B cell (primary cell): ENCODE measurements around the gene MAGI2. TPM values are rescaled to one million over a fixed set of nuclear protein-coding genes. Genes with fewer than 3 reads are reported as not detected.

Experiments
- ATAC-seq: fragments of 200-7000 bp; cut with Tn5 transposase; one replicate; pipeline ENCODE4 v1.10.0; 2021; ENCODE audit warnings: low read depth, mild to moderate bottlenecking, moderate number of reproducible peaks, moderate library complexity
- CTCF ChIA-PET: fragments of 350-600 bp; sonication (Branson Sonifier 250); formaldehyde crosslinking; loops from one replicate; lab custom pipeline; 2021; ENCODE audit warnings: antibody characterized with exemption, inconsistent platforms; lab: Charles Lee
- POLR2A ChIA-PET: fragments of 350-600 bp; sonication (Branson Sonifier 250); formaldehyde crosslinking; loops from one replicate; lab custom pipeline; 2021; ENCODE audit warnings: antibody characterized with exemption; lab: Charles Lee
- DNase-seq: peaks from one replicate; pipeline ENCODE4 v3.0.0; 2013
- H2AFZ ChIP-seq: 2 replicates; pipeline ENCODE4 v1.6.1; 2012; ENCODE audit warnings: mild to moderate bottlenecking, low read depth, low read length; ENCODE audit not compliant: insufficient read depth, poor library complexity, severe bottlenecking
- H3K27ac ChIP-seq, 2 donors: 1 replicate in 1 of 2; 2 replicates in 1 of 2; pipeline ENCODE4 v1.5.1; 2012 to 2013; ENCODE audit warnings: low read length in 2 of 2, mild to moderate bottlenecking in 2 of 2, moderate library complexity in 1 of 2
- H3K27me3 ChIP-seq, 4 experiments: fragments of 200-600 bp in 1 of 4; sonication (generic) in 1 of 4; replicated peaks in 1 of 4; 1 replicate in 2 of 4; 2 replicates in 2 of 4; pipeline versions ENCODE4 v1.6.1 to v1.7.0; 2013 to 2016; ENCODE audit warnings: low read length in 3 of 4, mild to moderate bottlenecking in 2 of 4, mixed read lengths in 1 of 4, moderate library complexity in 1 of 4; ENCODE audit not compliant: insufficient read depth in 4 of 4, control insufficient read depth in 3 of 4; ENCODE audit errors: control extremely low read depth in 1 of 4
- H3K36me3 ChIP-seq, 2 experiments: replicated peaks in 1 of 2; 1 replicate in 1 of 2; 2 replicates in 1 of 2; pipeline versions ENCODE4 v1.6.1 to v1.7.1; 2013; ENCODE audit warnings: low read length in 1 of 2; ENCODE audit not compliant: insufficient read depth in 2 of 2, control insufficient read depth in 1 of 2; ENCODE audit errors: control extremely low read depth in 1 of 2, extremely low read depth in 1 of 2
- H3K4me1 ChIP-seq, 2 donors: fragments of 200-600 bp in 1 of 2; sonication (generic) in 1 of 2; 1 replicate in 1 of 2; 2 replicates in 1 of 2; pipeline versions ENCODE4 v1.5.1 to v1.6.1; 2013 to 2017; ENCODE audit warnings: low read length in 2 of 2; ENCODE audit not compliant: control insufficient read depth in 2 of 2, insufficient read depth in 2 of 2
- H3K4me2 ChIP-seq: replicated peaks from 2 replicates; pipeline ENCODE3; 2012; ENCODE audit warnings: mild to moderate bottlenecking, low read depth, low read length; ENCODE audit not compliant: poor library complexity, severe bottlenecking
- H3K4me3 ChIP-seq, 5 experiments: fragments of 200-600 bp in 1 of 5; sonication (generic) in 1 of 5; 1 replicate in 3 of 5; 2 replicates in 2 of 5; pipeline versions ENCODE4 v1.5.1 to v1.7.0; 2011 to 2016; ENCODE audit warnings: low read length in 4 of 5, mild to moderate bottlenecking in 4 of 5, low read depth in 2 of 5, control low read depth in 1 of 5, moderate library complexity in 1 of 5; ENCODE audit not compliant: insufficient read depth in 1 of 5; ENCODE audit errors: control extremely low read depth in 1 of 5, extremely low read depth in 1 of 5
- H3K79me2 ChIP-seq: fragments of 200-600 bp; sonication (generic); one replicate; pipeline ENCODE4 v1.6.0; 2016; ENCODE audit warnings: low read length; ENCODE audit not compliant: control insufficient read depth, insufficient read depth
- H3K9ac ChIP-seq: fragments of 200-600 bp; sonication (generic); 2 replicates; pipeline ENCODE4 v1.6.1; 2017; ENCODE audit warnings: mild to moderate bottlenecking, low read length, moderate library complexity
- H3K9me3 ChIP-seq, 3 donors: one replicate each; pipeline versions ENCODE4 v1.6.1 to v1.7.1; 2013; ENCODE audit warnings: low read length in 2 of 3; ENCODE audit not compliant: control insufficient read depth in 2 of 3, insufficient read depth in 1 of 3; ENCODE audit errors: control extremely low read depth in 1 of 3
- H4K20me1 ChIP-seq: 2 replicates; pipeline ENCODE4 v1.6.0; 2012; ENCODE audit warnings: mild to moderate bottlenecking, low read length; ENCODE audit not compliant: insufficient read depth, control insufficient read depth, poor library complexity, severe bottlenecking
- H3K27ac Mint-ChIP-seq: one replicate; pipeline ENCODE4 v1.8.0; 2021; ENCODE audit warnings: mixed read lengths
- H3K27me3 Mint-ChIP-seq: one replicate; pipeline ENCODE4 v1.8.0; 2021; ENCODE audit warnings: mixed read lengths
- H3K4me1 Mint-ChIP-seq: one replicate; pipeline ENCODE4 v1.8.0; 2021; ENCODE audit warnings: mixed read lengths
- H3K4me3 Mint-ChIP-seq: one replicate; pipeline ENCODE4 v1.8.0; 2021; ENCODE audit warnings: mixed read lengths
- H3K9me3 Mint-ChIP-seq: one replicate; pipeline ENCODE4 v1.8.0; 2022; ENCODE audit warnings: mixed read lengths; ENCODE audit not compliant: insufficient read depth
- EZH2 ChIP-seq: IDR thresholded peaks from 2 replicates; pipeline ENCODE4 v1.6.1; 2012; ENCODE audit warnings: borderline replicate concordance, low read depth, mild to moderate bottlenecking, moderate library complexity, low read length; ENCODE audit not compliant: insufficient read depth, poor library complexity, severe bottlenecking
- WGBS: methylation state at CpG from one replicate; pipeline ENCODE4 v1.1.5; 2013; ENCODE audit warnings: missing lambda C conversion rate; ENCODE audit not compliant: insufficient coverage; 5-methylcytosine and 5-hydroxymethylcytosine counted together
- intact Hi-C: fragments of 100-400 bp; cut with micrococcal nuclease; formaldehyde crosslinking; loops from one replicate; pipeline ENCODE4 v1.10.0; 2022
- polyA plus RNA-seq: library from polyadenylated mRNA; depleted of rRNA; stranded (reverse); fragments of >200 nt; gene quantifications from 2 replicates; pipeline ENCODE4 v1.2.3, GENCODE V29; 2012
- total RNA-seq, 2 donors: library from RNA; stranded (reverse); fragments of 120-200 nt in 1 of 2; gene quantifications; 1 replicate in 1 of 2; 2 replicates in 1 of 2; pipeline versions ENCODE4 v1.2.3 to v1.2.4, GENCODE V29; 2013 to 2022
- TF ChIP-seq, protein P1 (sequence below): fragments of 200-600 bp; IDR thresholded peaks from one replicate; pipeline ENCODE4 v1.8.0; 2022; ENCODE audit warnings: antibody characterized with exemption, mild to moderate bottlenecking

Gene MAGI2
- total and polyA plus RNA-seq, 2 donors (not counting 1 experiment from before 2014, with no cell fraction given) = 0.16 to 0.64 TPM

GRCh38 chr7:78015574-78016260, 1437.8 kb downstream of the MAGI2 start:
- no peak overlapping the region for H2AFZ ChIP-seq
- no peak overlapping the region for H3K4me2 ChIP-seq
- no peak for DNase-seq
- ATAC-seq = no peak
- Mint-ChIP-seq H3K4me1 (peaks cover 15% of the 10 kb centered on the region), H3K4me3 (no peak overlapping the region), H3K27ac (no peak overlapping the region), H3K9me3 (no peaks in the 10 kb centered on the region), H3K27me3 (peaks cover 24% of the 10 kb centered on the region)
- H3K27ac ChIP-seq = no peak overlapping the region
- H3K27me3 ChIP-seq = peaks cover 0 to 2% (median 0%) of the 10 kb centered on the region in 4 experiments
- H3K79me2 ChIP-seq = no peaks in the 10 kb centered on the region
- TF ChIP-seq EZH2 = no peak
- TF ChIP-seq, protein P1, sequence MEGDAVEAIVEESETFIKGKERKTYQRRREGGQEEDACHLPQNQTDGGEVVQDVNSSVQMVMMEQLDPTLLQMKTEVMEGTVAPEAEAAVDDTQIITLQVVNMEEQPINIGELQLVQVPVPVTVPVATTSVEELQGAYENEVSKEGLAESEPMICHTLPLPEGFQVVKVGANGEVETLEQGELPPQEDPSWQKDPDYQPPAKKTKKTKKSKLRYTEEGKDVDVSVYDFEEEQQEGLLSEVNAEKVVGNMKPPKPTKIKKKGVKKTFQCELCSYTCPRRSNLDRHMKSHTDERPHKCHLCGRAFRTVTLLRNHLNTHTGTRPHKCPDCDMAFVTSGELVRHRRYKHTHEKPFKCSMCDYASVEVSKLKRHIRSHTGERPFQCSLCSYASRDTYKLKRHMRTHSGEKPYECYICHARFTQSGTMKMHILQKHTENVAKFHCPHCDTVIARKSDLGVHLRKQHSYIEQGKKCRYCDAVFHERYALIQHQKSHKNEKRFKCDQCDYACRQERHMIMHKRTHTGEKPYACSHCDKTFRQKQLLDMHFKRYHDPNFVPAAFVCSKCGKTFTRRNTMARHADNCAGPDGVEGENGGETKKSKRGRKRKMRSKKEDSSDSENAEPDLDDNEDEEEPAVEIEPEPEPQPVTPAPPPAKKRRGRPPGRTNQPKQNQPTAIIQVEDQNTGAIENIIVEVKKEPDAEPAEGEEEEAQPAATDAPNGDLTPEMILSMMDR = no peak
- ChIA-PET POLR2A (no interaction called here), CTCF (no interaction called here)
- no peak overlapping the region for H3K9ac ChIP-seq
- no peaks in the 10 kb centered on the region for H4K20me1 ChIP-seq
- H3K4me3 ChIP-seq = no peak overlapping the region
- H3K9me3 ChIP-seq = no peaks in the 10 kb centered on the region
- peaks cover 11 to 12% of the 10 kb centered on the region in 2 donors for H3K4me1 ChIP-seq
- no peaks in the 10 kb centered on the region for H3K36me3 ChIP-seq
- 97% methylated on average over 4 of the region's 5 CpGs for whole genome bisulfite sequencing
- intact Hi-C loops = no loop called here

- no peak overlapping the region for H2AFZ ChIP-seq
- peaks cover 0 to 2% (median 0%) of the 10 kb centered on the region in 4 experiments for H3K27me3 ChIP-seq
- H3K9ac ChIP-seq = no peak overlapping the region
- H3K4me2 ChIP-seq = no peak overlapping the region
- ATAC-seq (no peak), DNase-seq (no peak)
- Mint-ChIP-seq H3K4me1 (peaks cover 7% of the 10 kb centered on the region), H3K4me3 (no peak overlapping the region), H3K27ac (no peak overlapping the region), H3K9me3 (no peaks in the 10 kb centered on the region), H3K27me3 (peaks cover 24% of the 10 kb centered on the region)
- H3K36me3 ChIP-seq = no peaks in the 10 kb centered on the region
- no peaks in the 10 kb centered on the region for H4K20me1 ChIP-seq
- no peaks in the 10 kb centered on the region for H3K79me2 ChIP-seq
- H3K27ac ChIP-seq = no peak overlapping the region
- no peak overlapping the region for H3K4me3 ChIP-seq
- 73% methylated on average over 1 of the region's 3 CpGs for WGBS
- ChIA-PET CTCF (no interaction called here), POLR2A (no interaction called here)
- intact Hi-C loops = no loop called here
- TF ChIP-seq, protein P1 = no peak
- TF ChIP-seq EZH2 = no peak
- H3K4me1 ChIP-seq = peaks cover 6 to 7% of the 10 kb centered on the region in 2 donors
- no peaks in the 10 kb centered on the region for H3K9me3 ChIP-seq
Observed at GRCh38 chr7:78014401-78014800, 1439.1 kb downstream of the MAGI2 start.
